OCI-LY1 (cell line): ENCODE data around the gene ZNF19.
A peak's percentile ranks its signal among the peaks of the same experiment; 100 is the strongest.

Experiments
- EZH2 ChIP-seq: fragments of 200-600 bp; sonication (generic), shearing (Covaris generic); IDR thresholded peaks from 2 replicates; pipeline ENCODE4 v1.8.0; 2017; ENCODE audit warnings: borderline replicate concordance, mixed run types, mild to moderate bottlenecking, antibody characterized with exemption, low read length, moderate library complexity, mixed read lengths
- TF ChIP-seq, protein P1 (sequence below): fragments of 200-600 bp; sonication (generic), shearing (Covaris generic); IDR thresholded peaks from 2 replicates; pipeline ENCODE4 v1.5.1; 2017; ENCODE audit warnings: mild to moderate bottlenecking, antibody characterized with exemption, low read length, moderate library complexity, mixed read lengths

DNA sequence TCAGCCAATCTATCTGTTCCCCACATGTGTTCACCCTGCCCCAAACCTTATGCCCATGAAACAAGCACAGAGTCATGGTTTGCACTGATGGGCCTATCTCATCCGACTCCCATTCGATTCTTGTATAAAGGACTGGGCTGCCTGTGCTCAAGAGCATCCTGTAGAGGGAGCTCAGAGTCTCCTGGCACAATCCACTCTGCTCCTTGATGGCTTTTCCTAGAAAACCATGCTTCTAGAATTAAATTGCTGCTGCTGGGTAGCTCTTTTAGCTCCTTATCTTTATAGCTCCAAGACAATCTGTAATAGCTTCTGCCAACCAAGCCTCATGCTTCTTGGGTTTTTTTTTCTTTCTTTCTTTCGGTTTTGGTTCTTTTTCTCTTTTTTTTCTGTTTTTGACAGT, 9.7 kb downstream of the ZNF19 start:
- TF ChIP-seq, protein P1, sequence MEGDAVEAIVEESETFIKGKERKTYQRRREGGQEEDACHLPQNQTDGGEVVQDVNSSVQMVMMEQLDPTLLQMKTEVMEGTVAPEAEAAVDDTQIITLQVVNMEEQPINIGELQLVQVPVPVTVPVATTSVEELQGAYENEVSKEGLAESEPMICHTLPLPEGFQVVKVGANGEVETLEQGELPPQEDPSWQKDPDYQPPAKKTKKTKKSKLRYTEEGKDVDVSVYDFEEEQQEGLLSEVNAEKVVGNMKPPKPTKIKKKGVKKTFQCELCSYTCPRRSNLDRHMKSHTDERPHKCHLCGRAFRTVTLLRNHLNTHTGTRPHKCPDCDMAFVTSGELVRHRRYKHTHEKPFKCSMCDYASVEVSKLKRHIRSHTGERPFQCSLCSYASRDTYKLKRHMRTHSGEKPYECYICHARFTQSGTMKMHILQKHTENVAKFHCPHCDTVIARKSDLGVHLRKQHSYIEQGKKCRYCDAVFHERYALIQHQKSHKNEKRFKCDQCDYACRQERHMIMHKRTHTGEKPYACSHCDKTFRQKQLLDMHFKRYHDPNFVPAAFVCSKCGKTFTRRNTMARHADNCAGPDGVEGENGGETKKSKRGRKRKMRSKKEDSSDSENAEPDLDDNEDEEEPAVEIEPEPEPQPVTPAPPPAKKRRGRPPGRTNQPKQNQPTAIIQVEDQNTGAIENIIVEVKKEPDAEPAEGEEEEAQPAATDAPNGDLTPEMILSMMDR: peak; percentile 51
- TF ChIP-seq EZH2: no peak
